ENCODE results near the gene KRTAP10-1.
"Not testable (repeated sequence)": the region's sequence is repeated elsewhere in the genome, so short reads cannot be mapped to it uniquely, and the experiment has no call there.

The KRTAP10-1 gene, protein sequence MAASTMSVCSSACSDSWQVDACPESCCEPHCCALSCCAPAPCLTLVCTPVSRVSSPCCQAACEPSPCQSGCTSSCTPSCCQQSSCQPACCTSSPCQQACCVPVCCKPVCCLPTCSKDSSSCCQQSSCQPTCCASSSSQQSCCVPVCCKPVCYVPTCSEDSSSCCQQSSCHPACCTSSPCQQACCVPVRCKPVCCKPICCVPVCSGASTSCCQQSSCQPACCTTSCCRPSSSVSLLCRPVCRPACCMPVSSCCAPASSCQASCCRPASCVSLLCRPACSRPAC

GRCh38 chr21:44539991-44540666 is at the start of gene KRTAP10-1:
Gene KRTAP10-1, minus strand, starts transcription at chr21:44540195. Its CDS starts 45 bp downstream, at chr21:44540150.
- no peak for DNase-seq (ENCODE audit: low read depth, low spot score)

DNA sequence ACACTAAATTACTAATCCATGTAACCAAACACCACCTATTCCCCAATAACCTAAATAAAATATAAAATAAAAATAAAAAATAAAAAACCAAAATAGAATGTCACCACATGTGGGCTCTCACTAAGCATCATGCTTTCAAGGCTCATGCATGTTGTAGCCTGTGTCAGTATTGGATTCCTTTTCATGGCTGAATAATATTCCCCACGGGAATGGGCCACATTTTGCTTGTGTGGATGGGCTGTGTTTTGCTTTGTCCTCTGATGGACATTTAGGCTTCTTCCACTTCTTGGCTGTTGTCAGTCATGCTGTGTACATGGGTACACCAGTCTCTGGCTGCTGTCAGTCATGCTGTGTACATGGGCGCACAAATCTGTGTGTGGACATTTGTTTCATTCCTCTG is 49.1 kb upstream of the KRTAP10-1 start:
- no peak for DNase-seq (ENCODE audit: low read depth, low spot score)

DNA sequence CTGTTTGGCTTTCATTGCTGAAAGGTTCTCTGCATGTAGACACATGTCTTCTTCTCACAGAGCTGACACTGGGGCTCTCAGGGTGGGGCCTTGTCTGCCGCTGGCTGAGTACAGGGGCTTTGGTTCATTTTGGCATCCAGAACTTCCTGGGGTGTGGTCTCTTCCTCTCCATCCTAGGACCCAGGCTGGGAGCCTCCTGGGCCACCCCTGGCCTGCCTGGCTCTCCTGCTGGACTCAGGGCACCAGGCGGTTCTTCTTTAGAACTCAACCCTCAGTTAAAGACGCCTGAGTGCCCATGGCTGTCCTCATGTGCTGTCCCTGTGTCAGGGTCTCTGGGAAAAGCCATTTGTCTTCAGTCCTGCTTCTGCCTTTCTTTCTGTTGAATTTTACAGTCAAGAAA is 45.9 kb upstream of the KRTAP10-1 start:
- no peak for DNase-seq (ENCODE audit: low read depth, low spot score)

DNA sequence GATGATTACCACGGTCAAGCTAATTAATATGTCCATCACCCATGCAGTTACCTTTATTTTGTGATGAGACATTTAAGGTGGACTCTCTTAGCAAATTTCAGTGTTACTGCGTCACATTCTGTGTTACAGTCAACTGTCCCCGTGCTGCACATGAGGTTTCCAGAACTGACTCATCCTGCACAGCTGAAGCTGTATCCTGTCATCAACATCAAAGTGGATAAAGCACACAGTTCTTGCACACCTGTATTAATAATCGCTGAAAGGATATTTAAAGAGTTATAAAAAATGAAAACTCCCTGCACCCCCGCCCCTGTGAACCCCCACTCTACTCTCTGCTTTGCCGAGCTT is 43.8 kb upstream of the KRTAP10-1 start:
- no peak for DNase-seq (ENCODE audit: low read depth, low spot score)

GRCh38 chr21:44583089-44583799 is 43.2 kb upstream of the KRTAP10-1 start:
- DNase-seq (ENCODE audit: low read depth, low spot score): no peak

- no peak for DNase-seq (ENCODE audit: low read depth, low spot score)
Observed at GRCh38 chr21:44582055-44582454, 42.1 kb upstream of the KRTAP10-1 start.

- DNase-seq (ENCODE audit: low read depth, low spot score): no peak
Observed at GRCh38 chr21:44581158-44581557, 41.2 kb upstream of the KRTAP10-1 start.

- DNase-seq (ENCODE audit: low read depth, low spot score): not testable (repeated sequence)
Observed at GRCh38 chr21:44580231-44580821, 40.3 kb upstream of the KRTAP10-1 start, which contains the start of gene KRTAP10-5. Gene KRTAP10-5, minus strand, starts transcription at chr21:44580604. Its CDS starts 26 bp downstream, at chr21:44580578.

DNA sequence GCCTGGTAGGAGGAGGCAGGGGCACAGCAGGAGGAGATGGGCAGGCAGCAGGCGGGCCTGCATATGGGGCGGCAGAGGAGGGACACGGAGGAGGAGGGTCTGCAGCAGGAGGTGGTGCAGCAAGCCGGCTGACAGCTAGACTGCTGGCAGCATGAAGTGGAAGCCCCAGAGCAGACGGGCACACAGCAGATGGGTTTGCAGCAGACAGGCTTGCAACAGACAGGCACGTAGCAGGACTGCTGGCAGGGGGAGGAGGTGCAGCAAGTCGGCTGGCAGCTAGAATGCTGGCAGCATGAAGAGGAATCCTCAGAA is 39.8 kb upstream of the KRTAP10-1 start:
- no peak for DNase-seq (ENCODE audit: low read depth, low spot score)

DNA sequence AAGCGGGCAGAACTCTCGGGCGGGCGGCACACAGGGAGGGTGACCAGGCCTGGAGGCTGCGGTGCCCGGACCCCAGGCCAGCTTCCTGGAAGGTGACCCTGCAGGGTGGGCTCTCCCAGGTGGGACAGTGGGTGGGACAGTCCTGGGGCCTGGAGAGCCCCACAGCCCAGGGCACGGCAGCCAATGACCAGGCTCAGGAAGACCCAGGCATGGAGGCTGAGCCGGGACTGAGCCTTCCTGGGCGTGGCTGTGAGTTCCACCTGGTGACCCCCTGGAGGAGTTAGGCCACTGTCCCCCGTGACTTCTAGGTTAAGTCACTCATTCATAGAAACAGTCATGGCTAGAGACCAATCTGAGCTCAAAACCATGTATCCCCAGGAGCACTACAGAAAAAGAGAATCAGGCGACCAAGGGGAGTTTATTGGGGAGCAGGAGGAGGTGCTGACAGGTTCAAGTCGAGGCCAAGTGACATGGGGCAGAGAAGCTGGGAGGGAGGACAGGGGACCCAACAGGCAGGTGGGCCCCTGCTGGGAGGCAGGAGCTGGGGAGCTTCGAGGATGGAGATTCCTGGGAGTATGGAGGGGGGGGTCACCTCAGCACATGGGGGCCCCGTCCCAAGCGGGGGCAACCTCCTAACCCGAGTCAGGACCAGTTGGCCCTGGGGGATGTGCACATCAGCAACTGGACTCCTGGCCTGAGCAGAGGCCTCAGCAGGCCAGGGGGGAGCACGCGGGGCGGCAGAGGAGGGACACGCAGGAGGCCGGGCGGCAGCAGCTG is 39.2 kb upstream of the KRTAP10-1 start:
- DNase-seq (ENCODE audit: low read depth, low spot score): no peak

GRCh38 chr21:44578371-44579055 is 38.5 kb upstream of the KRTAP10-1 start:
- no peak for DNase-seq (ENCODE audit: low read depth, low spot score)

- no peak for DNase-seq (ENCODE audit: low read depth, low spot score)
Observed at GRCh38 chr21:44576025-44576420, 36.0 kb upstream of the KRTAP10-1 start.

DNA sequence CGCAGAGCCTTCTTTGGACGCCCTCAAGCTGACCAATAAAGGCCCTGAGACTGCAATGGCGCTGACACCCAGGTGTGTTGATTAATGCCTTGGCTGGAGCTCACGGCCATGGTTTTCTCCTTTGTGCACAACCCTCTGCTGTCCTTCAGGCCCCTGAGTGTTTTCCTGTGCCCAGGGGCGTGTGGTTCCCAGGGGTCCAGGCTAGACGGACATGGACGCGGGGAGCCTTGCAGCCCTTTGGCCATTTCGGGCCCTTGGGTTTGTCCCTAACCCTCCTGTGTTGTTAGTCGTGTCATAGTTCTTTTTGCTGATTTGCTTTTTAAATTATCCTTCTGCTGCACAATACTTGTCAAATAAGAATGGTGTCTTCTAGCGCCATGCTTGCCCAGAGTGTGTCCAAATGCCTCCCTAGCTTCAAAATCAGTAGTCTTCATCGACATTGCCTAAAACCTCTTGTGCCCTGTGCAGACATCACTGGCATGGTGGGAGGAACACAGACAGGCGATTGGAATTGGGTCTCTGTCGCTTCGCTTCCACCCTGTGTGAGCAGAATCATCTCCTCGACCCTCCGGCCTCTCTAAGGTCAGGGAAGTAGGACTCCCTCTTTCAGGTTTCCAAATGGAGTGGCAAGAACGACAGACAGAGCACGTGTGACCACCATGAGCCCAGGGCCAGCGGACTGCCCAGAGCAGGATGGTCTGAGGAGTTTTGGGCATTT is 35.5 kb upstream of the KRTAP10-1 start:
- no peak for DNase-seq (ENCODE audit: low read depth, low spot score)

GRCh38 chr21:44574457-44575306 is 34.7 kb upstream of the KRTAP10-1 start:
- no peak for DNase-seq (ENCODE audit: low read depth, low spot score)

DNA sequence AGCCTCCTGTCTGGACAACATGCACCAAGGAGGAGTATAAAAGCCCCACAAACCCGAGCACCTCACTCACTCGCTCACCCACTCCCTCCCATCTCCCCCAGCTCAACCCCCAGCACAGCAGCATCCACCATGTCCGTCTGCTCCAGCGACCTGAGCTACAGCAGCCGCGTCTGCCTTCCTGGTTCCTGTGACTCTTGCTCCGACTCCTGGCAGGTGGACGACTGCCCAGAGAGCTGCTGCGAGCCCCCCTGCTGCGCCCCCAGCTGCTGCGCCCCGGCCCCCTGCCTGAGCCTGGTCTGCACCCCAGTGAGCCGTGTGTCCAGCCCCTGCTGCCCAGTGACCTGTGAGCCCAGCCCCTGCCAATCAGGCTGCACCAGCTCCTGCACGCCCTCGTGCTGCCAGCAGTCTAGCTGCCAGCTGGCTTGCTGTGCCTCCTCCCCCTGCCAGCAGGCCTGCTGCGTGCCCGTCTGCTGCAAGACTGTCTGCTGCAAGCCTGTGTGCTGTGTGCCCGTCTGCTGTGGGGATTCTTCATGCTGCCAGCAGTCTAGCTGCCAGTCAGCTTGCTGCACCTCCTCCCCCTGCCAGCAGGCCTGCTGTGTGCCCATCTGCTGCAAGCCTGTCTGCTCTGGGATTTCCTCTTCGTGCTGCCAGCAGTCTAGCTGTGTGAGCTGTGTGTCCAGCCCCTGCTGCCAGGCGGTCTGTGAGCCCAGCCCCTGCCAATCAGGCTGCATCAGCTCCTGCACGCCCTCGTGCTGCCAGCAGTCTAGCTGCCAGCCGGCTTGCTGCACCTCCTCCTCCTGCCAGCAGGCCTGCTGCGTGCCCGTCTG is 33.8 kb upstream of the KRTAP10-1 start, which contains the start of gene KRTAP10-4:
TSS of gene KRTAP10-4 (plus strand) at position 100 of the 827 bp plus-strand sequence. CDS start at position 130, 30 bp downstream.
- not testable (repeated sequence) for DNase-seq (ENCODE audit: low read depth, low spot score)

- DNase-seq (ENCODE audit: low read depth, low spot score): no peak
Observed at GRCh38 chr21:44572959-44573583, 33.1 kb upstream of the KRTAP10-1 start.

DNA sequence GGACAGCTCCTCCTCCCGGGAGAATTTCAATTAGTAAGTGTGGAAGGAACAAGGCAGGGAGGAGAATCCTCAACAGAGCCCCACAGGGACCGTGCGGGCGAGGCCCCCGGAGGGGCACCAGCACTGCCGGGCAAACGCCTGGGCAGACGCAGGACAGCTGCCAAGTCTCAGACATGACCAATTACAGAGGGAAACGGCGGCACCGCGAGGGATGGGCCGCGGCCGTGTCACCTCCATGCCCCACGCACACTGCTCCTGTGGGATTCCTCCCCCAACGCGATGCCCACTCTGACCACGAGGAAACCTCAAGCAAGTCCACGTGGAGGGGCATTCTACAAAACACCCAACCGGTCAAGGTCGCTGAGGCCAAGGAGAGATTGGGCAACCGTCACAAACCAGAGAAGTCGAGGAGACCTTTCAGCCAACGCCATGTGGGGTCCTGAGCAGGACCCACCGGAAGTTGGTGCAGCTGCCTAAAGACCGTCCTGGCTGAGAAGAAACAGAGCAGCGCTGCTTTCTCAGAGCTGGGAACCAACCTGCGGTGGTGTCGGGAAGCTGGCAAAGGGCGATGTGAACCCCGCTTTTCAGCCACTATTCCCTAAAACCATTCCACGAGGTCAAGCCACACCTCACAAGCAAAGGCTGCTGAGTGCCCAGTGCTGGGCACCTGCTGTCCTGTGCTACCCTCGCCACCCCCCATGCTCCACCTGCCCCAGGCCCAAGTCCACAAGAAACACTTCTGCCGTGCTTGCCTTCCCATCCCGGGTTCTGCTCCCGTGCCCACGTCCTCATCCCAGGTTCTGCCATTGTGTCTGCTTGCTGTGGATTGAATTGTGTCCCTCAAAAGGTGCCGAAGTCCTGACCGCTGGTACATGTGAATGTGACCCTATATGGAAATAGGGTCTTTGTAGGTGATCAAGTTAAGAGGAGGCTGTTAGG is 32.1 kb upstream of the KRTAP10-1 start:
- no peak for DNase-seq (ENCODE audit: low read depth, low spot score)
